ENCODE measurements around the gene ST6GAL1.

- TF ChIP-seq CTCF (IDR thresholded peaks at IDR 0.05; ENCODE audit: borderline replicate concordance, extremely low read depth, low read length, poor library complexity, severe bottlenecking), result no peak
- TF ChIP-seq EZH2 (IDR thresholded peaks at IDR 0.05; ENCODE audit: borderline replicate concordance, low read depth, low read length, severe bottlenecking), result no peak
Observed at GRCh38 chr3:186978712-186979111, 48.4 kb downstream of the ST6GAL1 start.

All from DND-41 (cell line).